NCI-H446 (cell line): ENCODE results near the gene GDA.
"Not testable (repeated sequence)": the region's sequence is repeated elsewhere in the genome, so short reads cannot be mapped to it uniquely, and the experiment has no call there.

Experiments
- DNase-seq, 2 experiments: peaks; one replicate each; lab custom pipeline; 2025; lab: John Stamatoyannopoulos, UW

GDA gene

GRCh38 chr9:72207278-72207677 lies 58.0 kb downstream of the GDA start:
- no peak for DNase-seq

GRCh38 chr9:72210522-72210921 lies 61.3 kb downstream of the GDA start:
- no peak for DNase-seq

- no peak for DNase-seq
Observed at GRCh38 chr9:72211047-72211446, 61.8 kb downstream of the GDA start.

GRCh38 chr9:72213906-72214305 lies 64.7 kb downstream of the GDA start:
- DNase-seq: no peak

GRCh38 chr9:72217306-72217842 lies 68.1 kb downstream of the GDA start:
- no peak for DNase-seq

- DNase-seq: no peak
Observed at GRCh38 chr9:72220589-72220988, 71.3 kb downstream of the GDA start.

- DNase-seq: no peak
Observed at GRCh38 chr9:72226146-72226812, 77.0 kb downstream of the GDA start.

- DNase-seq: no peak
Observed at GRCh38 chr9:72228282-72228681, 79.0 kb downstream of the GDA start.

- no peak for DNase-seq
Observed at GRCh38 chr9:72232778-72233177, 83.5 kb downstream of the GDA start.

- DNase-seq: no peak
Observed at GRCh38 chr9:72247549-72247948, 98.3 kb downstream of the GDA start.

- DNase-seq: no peak
Observed at GRCh38 chr9:72251589-72251988, 102.3 kb downstream of the GDA start.

- no peak for DNase-seq
Observed at GRCh38 chr9:72254901-72255545, 105.8 kb downstream of the GDA start.

- no peak for DNase-seq
Observed at GRCh38 chr9:72255569-72255968, 106.3 kb downstream of the GDA start.

GRCh38 chr9:72256931-72257330 lies 107.7 kb downstream of the GDA start:
- DNase-seq: no peak

GRCh38 chr9:72257814-72258213 lies 108.6 kb downstream of the GDA start:
- no peak for DNase-seq

- no peak for DNase-seq
Observed at GRCh38 chr9:72262063-72262462, 112.8 kb downstream of the GDA start.

GRCh38 chr9:72263572-72263971 lies 114.3 kb downstream of the GDA start:
- DNase-seq: no peak

- no peak for DNase-seq
Observed at GRCh38 chr9:72268961-72269360, 119.7 kb downstream of the GDA start.

- not testable (repeated sequence) for DNase-seq
Observed at GRCh38 chr9:72270359-72270758, 121.1 kb downstream of the GDA start.

- DNase-seq: peak in 1 of 2 experiments; percentile 52
Observed at GRCh38 chr9:72271613-72272478, 122.6 kb downstream of the GDA start.

- DNase-seq: no peak
Observed at GRCh38 chr9:72274441-72274840, 125.2 kb downstream of the GDA start.

- no peak for DNase-seq
Observed at GRCh38 chr9:72274916-72275315, 125.7 kb downstream of the GDA start.

- DNase-seq: no peak
Observed at GRCh38 chr9:72276429-72276828, 127.2 kb downstream of the GDA start.
